Astrocyte of the spinal cord (primary cell): ENCODE results near the gene SCMH1.

Experiments
- DNase-seq: peaks from one replicate; pipeline ENCODE4 v3.0.0; 2011; ENCODE audit warnings: low read depth, low spot score
- H3K4me3 ChIP-seq: 2 replicates; pipeline ENCODE4 v1.5.1; 2011; ENCODE audit warnings: low read depth, mild to moderate bottlenecking, low read length, moderate library complexity
- in situ Hi-C: cut with HindIII; loops from 2 replicates; pipeline ENCODE4 v1.10.0; 2017; ENCODE audit warnings: low sequenced_read_pairs
- TF ChIP-seq, protein P1 (sequence below): IDR thresholded peaks from 2 replicates; pipeline ENCODE4 v1.5.1; 2012; ENCODE audit warnings: low read depth, mild to moderate bottlenecking, low read length, inconsistent platforms

Gene SCMH1

DNA sequence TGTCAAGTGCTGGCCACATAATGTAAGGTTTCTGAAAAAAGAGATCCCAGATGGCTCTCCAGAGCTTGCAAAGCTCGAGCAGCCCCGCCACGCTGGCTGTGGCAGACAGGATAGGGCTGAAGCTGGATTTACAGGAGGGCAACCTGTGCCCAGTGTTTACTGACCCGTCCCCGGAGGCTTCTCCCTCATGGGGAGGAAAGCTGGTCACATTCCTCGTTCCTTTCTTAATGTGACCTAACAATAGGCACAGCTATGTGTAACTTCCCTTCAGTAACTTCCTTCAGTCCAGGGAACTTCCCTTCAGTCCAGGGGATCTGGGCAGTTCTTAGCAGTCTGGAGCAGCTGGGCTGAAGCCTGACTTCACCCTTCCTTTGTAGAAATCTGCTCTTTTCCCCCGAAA, 228.3 kb downstream of the SCMH1 start:
- DNase-seq, result no peak
- in situ Hi-C loops, result no loop called here
- H3K4me3 ChIP-seq, result no peak overlapping the region
- TF ChIP-seq, protein P1, sequence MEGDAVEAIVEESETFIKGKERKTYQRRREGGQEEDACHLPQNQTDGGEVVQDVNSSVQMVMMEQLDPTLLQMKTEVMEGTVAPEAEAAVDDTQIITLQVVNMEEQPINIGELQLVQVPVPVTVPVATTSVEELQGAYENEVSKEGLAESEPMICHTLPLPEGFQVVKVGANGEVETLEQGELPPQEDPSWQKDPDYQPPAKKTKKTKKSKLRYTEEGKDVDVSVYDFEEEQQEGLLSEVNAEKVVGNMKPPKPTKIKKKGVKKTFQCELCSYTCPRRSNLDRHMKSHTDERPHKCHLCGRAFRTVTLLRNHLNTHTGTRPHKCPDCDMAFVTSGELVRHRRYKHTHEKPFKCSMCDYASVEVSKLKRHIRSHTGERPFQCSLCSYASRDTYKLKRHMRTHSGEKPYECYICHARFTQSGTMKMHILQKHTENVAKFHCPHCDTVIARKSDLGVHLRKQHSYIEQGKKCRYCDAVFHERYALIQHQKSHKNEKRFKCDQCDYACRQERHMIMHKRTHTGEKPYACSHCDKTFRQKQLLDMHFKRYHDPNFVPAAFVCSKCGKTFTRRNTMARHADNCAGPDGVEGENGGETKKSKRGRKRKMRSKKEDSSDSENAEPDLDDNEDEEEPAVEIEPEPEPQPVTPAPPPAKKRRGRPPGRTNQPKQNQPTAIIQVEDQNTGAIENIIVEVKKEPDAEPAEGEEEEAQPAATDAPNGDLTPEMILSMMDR, result no peak

DNA sequence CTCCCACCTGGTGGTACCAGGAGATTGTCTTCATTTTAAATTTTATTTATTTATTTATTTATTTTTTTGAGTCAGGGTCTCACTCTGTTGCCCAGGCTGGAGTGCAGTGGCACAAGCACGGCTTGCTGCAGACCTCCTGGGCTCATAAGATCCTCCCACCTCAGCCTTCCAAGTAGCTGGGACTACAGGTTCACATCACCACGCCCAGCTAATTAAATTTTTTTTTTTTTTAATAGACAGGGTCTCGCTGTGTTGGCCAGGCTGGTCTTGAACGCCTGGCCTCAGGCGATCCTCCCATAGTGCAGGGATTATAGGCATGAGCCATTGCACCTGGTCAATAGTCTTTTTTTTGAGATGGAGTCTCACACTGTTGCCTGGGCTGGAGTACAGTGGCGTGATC, 229.1 kb downstream of the SCMH1 start:
- TF ChIP-seq, protein P1, result no peak
- no peak for DNase-seq
- in situ Hi-C loops, result no loop called here
- H3K4me3 ChIP-seq, result no peak overlapping the region

DNA sequence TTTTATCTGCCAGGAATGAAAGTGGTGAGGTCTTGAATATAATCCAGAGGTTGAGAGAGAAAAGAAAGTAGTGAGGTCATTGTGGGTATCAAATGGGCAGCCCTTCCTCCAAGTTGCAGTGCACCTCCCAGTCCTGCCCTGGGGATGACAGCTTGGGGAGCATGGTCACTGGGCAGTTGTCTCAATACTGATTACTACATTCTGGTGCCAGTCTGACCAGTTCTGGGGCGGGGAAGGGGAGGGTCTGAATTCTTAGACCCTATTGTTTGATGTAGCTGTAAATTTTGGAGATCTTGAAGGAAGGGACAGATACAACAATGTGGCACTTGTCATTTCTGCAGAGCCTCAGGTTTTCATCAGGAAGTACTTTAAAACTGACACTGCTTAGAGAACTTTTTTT, 231.8 kb downstream of the SCMH1 start:
- in situ Hi-C loops, result no loop called here
- TF ChIP-seq, protein P1, result no peak
- no peak overlapping the region for H3K4me3 ChIP-seq
- no peak for DNase-seq

DNA sequence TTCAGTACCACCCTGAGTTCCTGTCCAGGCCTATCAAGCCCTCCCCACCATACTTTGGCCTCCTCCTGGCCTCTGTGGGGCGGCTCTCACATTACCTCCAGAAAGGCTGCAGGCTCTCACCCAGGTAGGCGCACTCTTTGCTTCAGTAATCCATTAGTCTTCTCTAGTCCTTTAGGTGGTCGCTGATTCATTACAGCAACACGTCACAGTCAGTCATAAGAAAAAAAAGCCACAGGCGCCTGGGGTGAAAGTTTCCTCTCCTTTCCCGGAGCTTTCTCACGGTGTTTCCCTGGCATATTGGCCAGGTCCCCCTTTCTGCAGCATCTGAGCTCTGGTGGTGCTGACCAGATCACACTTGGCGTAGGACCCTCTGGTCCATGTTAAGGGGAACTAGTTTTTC, 232.6 kb downstream of the SCMH1 start:
- no peak overlapping the region for H3K4me3 ChIP-seq
- DNase-seq, result no peak
- TF ChIP-seq, protein P1, result no peak
- in situ Hi-C loops, result no loop called here

DNA sequence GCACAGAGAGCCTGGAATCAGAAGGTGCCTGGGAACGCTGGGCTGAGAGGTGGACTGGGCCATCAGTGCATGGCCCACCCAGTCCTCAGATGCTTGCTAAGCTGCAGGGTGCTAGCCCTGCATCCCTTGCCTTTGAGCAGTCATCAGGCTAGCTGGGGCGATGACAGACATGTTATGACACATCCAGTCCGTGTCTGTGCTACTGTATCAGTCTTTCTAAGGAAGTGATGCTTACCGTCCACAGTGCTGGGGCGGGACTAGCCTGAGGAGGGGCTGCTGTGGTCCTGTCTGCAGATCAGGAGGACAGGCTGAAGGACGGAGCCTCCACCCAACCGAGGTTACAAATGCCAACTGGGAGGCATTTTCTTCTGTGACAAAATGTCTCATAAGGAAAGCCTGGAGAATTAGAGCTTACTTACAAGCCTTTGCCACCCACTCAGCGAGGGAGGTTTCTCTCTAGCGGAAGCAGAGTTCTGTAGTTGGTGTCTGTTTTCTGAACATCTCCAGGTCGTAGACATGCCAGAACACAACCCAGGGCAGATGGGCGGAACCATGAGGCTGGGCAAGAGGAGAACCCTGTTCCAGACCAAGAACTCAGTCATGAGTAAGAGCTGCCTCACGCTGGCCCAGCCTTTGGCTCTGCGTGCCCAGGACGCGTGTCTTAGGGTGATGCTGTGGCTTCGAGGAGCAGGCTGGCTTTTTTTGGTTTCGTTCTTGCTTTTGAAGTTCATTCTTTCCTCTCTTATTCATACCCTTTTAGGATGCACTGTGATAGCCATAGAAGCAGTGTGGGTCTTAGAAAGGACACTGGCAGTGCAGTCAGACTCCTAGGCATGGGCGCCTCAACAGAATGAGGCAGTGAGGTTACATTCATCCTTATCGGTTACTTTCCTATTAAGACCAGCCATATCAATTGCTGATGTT, 234.9 kb downstream of the SCMH1 start:
- in situ Hi-C loops, result no loop called here
- TF ChIP-seq, protein P1, result no peak
- no peak overlapping the region for H3K4me3 ChIP-seq

DNA sequence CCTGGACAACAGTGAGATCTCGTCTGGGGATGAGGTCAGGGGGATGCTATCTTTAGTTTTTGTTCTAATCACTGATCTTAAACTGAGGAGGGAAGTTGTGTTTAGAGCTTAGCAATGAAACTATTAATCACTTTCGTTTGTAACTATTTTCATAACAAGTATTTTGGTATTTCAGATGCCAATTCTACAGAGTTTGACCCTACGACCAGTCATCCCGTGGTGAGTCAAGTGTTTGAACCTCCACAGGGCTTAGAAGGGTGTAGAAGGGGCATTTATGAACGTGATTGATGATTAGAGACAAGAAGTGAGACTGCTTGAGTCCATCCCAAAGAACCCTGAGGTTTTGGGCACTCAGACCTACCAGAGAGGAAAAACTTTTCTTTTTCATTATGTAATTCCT, 236.2 kb downstream of the SCMH1 start:
- no peak overlapping the region for H3K4me3 ChIP-seq
- no peak for DNase-seq
- in situ Hi-C loops, result no loop called here
- TF ChIP-seq, protein P1, result no peak

More for the DNA sequence above, 234.9 kb downstream of the SCMH1 start:
- DNase-seq, result no peak
